ENCODE measurements around the gene CCS. TPM values are rescaled to one million over a fixed set of nuclear protein-coding genes. Genes with fewer than 3 reads are reported as not detected.
"Not testable (repeated sequence)": the region's sequence is repeated elsewhere in the genome, so short reads cannot be mapped to it uniquely, and the experiment has no call there.

The CCS gene
- polyA plus RNA-seq, 10 donors = 27.3 to 47.6 (median 31.5) TPM

DNA sequence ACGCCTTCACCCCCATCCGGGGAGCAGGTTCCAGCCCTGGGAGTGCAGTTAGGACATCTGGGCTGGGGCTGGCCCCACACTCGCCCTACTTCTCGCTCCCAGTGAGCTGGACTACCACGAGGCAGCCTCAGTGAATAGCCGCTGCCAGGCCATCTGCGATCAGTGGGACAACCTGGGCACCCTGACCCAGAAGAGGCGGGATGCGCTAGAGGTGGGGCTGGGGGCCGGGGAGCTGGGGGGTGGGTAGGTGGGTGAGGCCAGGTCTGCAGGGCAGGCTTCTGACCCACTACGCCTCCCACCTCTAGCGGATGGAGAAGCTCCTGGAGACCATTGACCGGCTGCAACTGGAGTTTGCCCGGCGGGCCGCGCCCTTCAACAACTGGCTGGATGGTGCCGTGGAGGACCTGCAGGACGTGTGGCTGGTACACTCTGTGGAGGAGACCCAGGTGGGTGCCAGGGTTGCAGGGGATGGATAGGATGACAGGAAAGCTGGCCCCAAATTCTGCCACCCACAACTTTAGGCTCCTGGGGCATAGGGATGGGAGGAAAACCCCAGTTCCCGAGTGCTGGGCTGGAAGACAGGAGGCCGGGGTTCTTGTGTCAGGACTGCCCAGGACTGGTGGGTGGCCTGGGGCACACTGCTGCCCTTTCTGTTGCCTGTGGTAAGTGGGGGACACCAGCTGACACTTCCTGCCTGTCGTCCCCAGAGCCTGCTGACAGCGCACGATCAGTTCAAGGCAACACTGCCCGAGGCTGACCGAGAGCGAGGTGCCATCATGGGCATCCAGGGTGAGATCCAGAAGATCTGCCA lies 32.9 kb upstream of the CCS start:
- DNase-seq = no peak

DNA sequence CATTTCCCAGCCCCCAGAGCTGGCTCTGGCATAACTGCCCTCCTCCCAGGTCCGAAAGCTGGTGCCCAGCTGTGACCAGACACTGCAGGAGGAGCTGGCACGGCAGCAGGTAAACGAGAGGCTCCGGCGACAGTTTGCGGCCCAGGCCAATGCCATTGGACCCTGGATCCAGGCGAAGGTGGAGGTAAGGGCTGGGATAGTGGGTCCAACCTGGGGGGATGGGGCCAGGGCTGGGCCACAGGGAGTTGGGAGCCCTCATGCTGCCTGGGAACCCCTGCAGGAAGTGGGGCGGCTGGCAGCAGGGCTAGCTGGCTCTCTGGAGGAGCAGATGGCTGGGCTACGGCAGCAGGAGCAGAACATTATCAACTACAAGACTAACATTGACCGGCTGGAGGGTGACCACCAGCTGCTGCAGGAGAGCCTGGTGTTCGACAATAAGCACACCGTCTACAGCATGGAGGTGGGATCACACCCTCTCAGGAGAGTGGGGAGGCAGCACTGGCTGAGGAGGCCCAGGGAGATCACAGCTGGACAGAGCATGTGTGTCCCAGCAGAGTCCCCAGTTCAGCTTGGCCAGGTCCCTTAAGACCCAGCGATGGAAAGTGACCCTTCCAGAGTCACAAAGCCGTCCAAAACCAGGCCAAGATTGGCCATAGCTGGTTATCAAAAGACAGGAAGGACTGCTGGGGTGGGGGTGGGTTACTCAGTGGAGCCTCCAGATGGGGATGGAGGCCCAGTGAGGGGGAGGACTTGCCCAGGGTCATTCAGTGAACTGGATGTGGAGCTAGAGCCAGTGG lies 31.6 kb upstream of the CCS start:
- DNase-seq = no peak

DNA sequence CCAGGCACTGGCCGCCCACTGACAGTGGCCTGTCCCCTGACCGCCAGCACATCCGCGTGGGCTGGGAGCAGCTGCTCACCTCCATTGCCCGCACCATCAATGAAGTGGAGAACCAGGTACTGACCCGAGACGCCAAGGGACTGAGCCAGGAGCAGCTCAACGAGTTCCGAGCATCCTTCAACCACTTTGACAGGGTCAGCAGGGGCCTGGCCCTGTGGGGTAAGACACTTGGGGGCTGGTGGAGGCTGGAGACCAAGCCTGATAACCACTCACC lies 31.1 kb upstream of the CCS start:
- no peak for DNase-seq

DNA sequence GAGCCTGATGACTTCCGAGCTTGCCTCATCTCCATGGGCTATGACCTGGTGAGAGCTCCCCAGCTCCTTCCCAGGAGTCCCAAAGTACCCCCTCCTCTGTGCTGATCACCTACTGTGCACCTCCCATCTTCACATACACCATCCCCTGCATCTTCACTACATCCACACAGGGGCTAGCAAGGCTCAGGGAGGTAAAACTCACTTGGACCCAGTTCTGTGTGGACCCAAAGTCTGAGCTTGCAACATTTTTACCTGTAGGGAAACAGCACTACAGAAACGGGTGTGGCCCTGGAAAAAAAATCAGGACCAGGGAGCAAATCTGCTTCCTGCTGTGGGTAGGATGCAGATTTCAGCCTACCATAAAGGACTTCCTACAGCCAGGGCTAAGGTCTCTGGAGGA lies 30.7 kb upstream of the CCS start:
- DNase-seq = no peak

DNA sequence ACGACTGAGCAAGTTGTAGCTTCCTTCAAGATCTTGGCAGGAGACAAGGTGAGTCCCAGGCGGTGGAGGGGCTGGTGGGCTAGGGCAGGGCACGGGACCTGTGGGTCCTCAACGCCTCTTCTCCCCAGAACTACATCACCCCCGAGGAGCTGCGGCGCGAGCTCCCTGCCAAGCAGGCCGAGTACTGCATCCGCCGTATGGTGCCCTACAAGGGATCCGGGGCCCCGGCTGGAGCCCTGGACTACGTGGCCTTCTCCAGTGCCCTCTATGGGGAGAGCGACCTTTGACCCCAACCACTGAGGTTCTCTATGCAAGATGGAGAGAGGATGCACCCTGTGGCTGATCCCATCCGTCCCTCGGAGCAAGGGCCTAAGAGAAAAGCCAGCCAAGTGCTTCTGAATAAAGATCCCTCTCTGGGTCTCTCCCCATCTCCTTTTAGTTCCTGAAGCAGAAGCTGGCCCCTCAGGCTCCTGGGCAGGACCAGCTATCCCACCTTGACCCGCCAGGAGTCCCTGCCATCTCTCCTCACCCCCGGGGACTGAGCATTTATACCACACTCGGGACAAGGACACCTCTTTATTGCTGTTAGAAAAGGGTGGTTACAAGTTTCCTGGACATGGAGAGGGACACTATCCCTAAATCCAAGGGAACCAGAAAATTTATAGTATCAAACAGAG lies 29.9 kb upstream of the CCS start:
- DNase-seq = no peak

DNA sequence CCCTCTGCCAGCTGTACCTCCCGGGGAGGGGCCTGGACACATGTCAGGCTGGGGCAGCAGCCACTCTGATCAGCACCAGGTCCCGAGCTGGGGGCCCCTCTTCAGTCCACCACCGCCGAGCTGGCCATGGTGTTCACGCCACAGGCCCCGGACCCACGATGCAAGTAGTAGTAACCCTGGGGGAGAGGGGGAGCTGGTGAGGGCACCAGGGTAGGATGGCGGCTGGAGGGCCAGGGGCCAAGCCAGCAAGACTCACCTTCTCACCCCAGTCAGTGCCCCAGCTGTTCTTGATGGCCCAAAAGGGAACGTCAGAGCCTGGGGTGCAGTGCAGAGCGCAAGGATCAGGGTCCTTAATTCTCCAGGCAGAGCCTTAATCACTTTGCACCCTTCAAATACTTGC lies 29.2 kb upstream of the CCS start:
- no peak for DNase-seq

DNA sequence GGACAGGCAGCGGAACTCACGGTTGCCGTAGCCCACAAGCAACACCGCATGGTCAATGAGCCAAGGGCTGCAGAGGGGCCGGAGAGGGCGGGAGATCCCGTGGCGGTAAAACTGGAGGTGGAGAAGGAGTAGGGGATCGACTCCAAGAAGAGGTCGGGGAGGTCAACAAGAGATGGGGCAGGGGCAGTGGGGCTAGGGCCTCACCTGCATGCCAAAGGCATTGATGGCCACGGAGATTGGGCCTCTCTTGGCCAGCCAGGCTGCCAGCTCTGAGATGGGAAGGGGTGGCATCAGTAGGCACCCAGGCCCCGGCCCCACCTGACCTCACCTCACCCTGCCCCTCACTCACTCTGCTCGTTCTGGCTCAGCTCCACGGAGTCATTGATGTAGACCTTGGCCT lies 28.4 kb upstream of the CCS start:
- DNase-seq = no peak

DNA sequence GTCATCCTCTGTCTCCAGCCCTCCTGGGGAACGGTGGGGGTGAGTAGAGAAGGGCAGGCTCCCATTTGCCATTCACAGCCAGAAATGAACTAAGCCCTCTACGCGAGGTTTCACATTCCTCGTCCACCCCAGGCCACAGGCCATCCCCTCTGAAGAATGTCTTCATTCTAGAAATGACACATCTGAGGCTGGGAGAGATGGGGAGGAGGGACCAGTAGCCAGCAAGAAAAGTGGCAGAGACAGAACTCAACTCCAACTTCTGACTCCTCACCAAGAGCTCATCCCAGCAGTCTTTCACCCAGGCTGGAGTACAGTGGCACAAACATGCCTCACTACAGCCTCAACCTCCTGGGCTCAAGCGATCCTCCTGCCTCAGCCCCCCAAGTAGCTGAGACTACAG lies 28.0 kb upstream of the CCS start:
- no peak for DNase-seq

DNA sequence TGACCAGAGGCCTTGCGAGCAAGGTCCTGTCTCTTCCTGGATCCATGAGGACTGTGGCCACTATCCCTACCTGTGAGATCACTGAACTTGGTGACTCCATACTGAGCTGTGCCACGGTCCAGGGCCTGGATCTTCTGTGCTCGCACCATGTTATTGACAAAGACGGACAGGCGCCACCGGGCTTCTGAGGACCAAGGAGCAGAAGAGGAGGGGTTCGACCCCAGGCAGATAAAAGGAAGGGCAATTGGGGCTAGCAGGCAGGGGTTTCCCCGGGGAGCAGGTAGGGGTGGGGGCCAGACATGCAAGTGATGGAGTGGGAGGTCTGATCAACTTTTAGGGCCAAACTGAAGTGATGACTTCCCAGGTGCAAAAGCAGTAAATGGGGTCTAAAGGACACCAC lies 26.8 kb upstream of the CCS start:
- DNase-seq = no peak

DNA sequence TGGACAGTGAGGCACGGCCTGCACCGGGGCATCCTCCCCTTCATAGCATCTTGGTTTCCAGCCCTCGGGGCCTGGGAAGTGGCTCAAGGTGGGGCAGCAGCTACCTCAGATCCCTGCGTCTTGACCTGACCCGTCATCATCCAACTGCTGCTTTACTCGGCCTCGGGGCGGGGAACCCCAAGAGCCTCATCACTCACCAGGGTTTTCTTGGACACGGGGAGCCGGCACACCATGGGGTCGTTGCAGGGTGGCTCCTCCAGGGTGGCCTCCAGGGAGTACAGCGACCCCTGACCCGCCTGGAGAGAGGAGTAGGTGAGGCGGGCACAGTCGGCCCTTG lies 25.2 kb upstream of the CCS start:
- DNase-seq = no peak

DNA sequence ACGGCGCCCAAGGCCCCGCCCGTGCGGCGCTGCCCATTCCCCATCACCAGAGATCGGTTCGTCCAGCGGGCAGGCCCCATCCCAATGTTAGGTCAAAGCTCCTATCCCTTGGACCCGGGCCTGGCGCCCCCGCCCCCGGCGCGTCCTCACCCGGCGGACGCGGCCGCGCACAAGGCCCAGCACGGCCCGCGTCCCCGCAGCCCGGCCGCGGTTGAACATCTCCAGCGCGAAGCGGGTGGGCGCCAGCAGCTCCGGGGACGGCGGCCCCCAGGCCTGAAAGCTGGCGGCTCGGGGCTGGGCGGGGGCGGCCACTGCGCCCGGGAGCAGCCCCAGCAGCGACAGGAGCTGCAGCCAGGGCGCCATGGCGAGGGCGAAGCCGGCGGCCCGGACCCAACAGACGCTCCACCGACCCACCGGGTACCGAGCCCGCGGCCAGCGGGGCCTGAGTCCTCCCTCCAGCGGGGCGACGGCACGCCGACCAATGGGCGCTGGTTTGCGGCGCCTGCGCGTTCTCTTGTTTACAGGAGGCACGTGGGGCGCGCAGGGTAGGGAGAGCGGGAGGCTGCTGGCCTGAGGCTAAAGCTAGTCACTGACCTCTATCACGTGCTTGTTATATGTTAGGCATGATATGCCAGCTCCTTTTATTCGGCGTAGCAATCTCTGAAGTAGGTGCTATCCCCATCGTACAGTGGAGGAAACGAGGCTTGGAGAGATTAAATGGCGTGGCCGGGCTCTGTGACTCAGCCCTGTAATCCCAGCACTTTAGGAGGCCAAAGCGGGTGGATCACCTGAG lies 24.7 kb upstream of the CCS start, which contains the start of gene CTSF:
Gene CTSF, minus strand, starts transcription at position 483 of the 793 bp plus-strand sequence. Its CDS starts 120 bp downstream, at position 363.
- DNase-seq = peak; percentile 64 to 90 (median 80)

DNA sequence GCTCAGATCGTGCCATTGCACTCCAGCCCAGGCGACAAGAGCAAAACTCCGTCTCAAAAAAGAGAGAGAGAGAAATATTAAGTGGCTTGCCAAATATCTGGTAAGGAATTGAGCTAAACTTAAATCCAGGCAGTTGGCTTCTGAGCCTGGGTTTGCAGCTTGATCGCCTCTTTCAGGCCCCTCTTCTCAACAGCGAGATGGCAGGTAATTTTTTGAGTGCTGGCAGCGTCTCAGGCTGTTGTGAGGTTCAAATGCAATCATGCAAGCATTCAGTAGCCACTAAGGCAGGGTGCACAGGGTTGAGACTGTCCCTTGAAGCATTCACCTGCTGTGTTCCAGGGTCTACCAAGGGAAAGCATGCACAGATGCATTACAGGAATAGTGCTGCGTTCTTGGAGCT lies 23.9 kb upstream of the CCS start:
- DNase-seq = no peak

DNA sequence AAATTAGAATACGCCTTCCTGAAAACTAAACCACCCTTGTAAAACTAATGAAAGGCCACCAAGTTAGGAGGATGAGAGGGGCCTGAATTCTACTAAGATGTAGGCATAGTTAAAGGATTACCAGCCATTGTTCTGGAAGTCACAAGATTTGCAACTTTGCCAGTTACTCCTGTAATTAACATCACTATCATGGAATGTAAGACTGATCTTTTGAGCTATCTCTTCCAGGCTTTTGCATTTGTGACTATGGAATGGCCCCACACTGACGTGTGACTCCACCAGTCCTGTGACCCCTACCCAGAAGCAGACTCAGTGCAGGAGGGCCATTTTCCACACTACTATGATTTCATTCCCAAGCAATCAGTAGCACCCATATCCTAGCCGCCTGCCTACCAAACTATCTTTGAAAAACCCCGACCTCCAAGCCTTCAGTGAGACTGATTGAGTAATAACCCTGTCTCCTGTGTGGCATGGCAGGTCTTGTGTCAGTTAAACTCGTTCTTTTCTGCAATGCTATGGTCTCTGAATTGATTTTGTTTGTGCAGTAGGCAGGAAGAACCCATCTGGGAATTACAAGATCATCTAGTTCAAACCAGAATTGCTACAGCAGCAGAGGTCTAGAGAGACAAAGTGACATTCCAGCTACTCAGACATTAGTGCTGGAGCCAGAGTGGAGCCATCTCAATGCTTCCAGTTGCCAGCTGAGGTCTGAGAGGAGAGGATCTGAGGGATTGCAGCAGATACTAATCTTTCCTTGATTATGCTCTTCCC lies 22.7 kb upstream of the CCS start:
- no peak for DNase-seq

DNA sequence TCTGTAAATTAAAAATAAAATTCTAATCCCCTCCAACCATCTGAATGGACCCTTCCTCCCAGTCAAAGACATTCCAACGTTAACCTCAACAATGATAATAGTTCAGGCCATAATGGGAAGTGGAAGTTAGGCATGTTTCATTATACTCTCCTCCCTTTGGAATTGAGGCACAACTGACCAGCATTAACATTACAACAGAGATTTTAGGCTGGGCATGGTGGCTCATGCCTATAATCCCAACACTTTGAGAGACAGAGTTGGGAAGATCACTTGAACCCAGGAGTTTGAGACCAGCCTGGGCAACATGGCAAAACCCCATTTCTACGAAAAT lies 22.2 kb upstream of the CCS start:
- no peak for DNase-seq

DNA sequence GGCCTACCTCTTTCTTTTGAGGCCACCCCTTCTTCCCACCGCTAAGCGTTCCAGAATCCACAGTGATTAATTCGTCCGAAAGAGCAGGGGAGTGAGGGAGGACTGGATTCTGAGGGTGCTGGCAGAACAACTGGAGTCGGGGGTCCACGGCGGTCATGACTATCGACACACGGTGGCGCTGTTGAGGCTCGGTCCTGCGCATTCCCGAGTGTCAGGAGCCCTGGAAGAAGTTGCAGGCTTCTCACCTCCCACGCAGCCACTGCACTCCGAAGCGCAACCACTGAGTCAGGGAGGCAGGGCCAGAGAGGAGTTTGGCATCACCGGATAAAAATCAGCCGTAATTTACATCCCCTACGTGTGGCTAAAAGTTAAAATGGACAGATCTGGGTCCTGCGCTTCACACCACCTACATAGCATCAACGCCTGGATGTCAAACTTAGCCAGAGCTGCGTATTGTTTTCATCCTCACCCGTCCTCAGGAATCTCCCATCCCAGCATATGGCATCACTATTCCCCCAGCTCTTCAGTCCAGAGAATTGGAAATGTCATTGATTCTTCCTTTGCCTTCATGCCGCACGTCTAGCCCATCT lies 13.9 kb upstream of the CCS start:
- peak; percentile 43 to 85 (median 77) for DNase-seq

DNA sequence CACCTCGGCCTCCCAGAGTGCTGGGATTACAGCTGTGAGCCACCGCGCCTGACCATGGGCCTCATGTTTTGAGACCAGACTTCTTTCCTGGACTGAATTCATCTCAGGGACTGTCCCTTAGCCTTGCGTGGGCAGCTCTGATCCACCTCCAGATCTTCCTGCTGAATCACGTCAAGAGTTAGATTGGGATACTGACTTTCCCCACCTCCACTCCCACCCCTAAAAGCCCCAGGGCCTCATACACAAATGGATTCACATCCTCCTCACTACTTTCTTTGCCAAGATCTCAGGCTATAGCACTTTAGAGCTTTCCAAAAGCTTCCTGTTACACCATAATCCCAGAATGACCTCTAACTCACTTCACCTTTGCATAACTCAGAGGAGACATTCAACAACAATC lies 12.2 kb upstream of the CCS start:
- peak in 1 of 3 donors; percentile 44 for DNase-seq

DNA sequence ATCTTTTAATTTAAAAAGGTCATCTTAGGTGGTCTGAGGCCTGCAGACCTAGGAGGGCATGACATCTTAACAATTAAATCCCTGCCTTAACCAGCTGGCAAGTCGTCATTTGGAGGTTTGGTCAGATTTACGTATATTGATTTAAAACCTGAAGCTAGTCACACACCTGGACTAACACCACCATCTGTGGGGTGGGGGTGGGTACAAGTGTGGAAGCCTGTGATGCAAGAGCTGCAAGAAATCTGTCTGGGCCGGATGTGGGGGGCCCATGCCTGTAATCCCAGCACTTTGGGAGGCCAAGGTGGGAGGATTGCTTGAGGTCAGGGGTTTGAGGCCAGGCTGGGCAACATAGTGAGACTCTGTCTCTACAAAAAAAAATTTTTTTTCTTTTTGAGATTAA lies 11.7 kb upstream of the CCS start:
- DNase-seq = no peak

DNA sequence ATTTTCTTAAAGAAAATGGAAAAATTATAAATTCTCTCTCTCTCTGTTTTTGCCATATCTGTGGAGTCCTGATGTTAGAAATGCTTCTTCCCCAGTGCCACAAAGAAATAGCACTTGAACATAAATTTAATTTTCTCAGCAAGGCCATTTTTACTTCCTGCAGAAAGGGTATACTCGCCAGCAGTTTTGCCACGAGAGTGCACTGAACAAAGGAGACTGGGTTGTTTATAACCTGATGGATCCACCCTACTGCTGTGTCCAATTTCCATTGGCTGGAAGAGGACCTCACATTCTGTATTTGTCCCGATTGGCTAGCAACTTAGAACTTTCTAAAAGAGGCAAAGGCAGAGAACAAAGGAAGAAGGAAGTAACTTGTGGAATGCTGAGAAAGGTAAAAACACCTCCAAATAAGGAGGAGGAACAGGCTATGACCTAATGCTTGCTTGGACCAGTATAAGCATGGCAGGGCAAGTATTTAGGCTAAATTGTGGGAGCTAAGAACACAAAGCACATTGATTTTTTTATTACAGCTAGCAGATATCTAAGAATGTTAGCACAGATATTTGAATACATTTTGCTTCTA lies 10.3 kb upstream of the CCS start:
- not testable (repeated sequence) for DNase-seq

DNA sequence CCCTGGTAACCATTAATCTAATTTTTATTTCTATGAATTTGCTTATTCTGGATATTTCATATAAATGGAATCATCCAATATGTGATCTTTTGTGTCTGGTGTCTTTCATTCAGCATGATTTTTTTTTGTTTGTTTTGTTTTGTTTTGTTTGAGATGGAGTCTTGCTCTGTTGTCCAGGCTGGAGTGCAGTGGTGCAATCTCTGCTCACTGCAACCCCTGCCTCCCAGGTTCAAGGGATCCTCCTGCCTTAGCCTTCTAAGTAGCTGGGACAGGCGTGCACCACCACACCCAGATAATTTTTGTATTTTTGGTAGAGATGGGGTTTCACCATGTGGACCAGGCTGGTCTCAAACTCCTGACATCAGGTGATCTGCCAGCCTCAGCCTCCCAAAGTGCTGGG lies 7.5 kb upstream of the CCS start:
- not testable (repeated sequence) for DNase-seq

DNA sequence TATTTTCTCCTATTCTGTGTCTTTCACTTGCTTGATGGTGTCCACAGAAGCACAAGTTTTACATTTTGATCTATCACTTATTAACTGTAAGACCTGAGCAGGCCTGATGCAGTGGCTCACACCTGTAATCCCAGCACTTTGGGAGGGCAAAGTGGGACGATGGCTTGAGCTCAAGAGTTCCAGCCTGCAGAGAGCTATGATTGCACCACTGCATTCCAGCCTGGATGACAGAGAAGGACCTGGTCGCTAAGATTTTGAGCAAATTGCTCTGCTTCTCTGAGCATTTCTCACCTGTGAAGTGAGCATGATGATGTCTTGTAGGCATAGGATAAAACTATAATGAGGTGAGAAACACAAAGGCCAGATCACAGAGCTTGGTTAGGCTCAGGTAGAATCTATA lies 6.8 kb upstream of the CCS start:
- DNase-seq = no peak

DNA sequence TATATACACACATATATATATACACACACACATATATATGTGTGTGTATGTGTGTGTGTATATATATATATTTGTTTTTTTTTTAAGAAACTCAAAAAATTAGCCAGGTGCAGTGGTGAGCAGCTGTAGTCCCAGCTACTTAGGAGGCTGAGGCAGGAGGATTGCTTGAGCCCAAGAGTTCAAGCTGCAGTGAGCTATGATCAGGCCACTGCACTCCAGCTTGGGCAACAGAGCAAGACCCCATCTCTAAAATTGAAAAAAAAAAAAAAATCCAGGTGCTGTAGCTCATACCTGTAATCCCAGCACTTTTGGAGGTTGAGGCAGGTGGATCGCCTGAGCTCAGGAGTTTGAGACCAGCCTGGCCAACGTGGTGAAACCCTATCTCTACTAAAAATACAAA lies 3.7 kb upstream of the CCS start:
- DNase-seq = not testable (repeated sequence)
